Endothelial cell of umbilical vein (primary cell): ENCODE measurements around the gene MARCHF6. TPM values are rescaled to one million over a fixed set of nuclear protein-coding genes. Genes with fewer than 3 reads are reported as not detected.

ENCODE experiments used
- BruUV-seq: library from RNA; stranded (reverse); fragments of 400-500 nt; replicated peaks from 2 replicates; lab custom pipeline; 2021; lab: Mats Ljungman, UMichigan
- CTCF ChIA-PET: fragments of 300-600, 350-600 bp; sonication (Branson Sonifier 250); formaldehyde crosslinking; loops from one replicate; lab custom pipeline; 2021; ENCODE audit warnings: antibody characterized with exemption, inconsistent platforms; lab: Charles Lee
- POLR2A ChIA-PET: fragments of 300-600, 350-600 bp; sonication (Branson Sonifier 250); formaldehyde crosslinking; loops from one replicate; lab custom pipeline; 2021; ENCODE audit warnings: antibody characterized with exemption, inconsistent platforms; lab: Charles Lee
- DNase-seq: peaks from one replicate; pipeline ENCODE4 v3.0.0-alpha.2; 2011; ENCODE audit warnings: low read depth, low spot score
- FAIRE-seq: peaks from 2 replicates; lab custom pipeline; 2011; peaks lifted over from hg19 to GRCh38; lab: Jason Lieb, UNC
- H2AFZ ChIP-seq: 2 replicates; pipeline ENCODE4 v1.6.0; 2012; ENCODE audit warnings: low read depth, low read length, control low read depth, inconsistent platforms
- H3K27ac ChIP-seq: 2 replicates; pipeline ENCODE4 v1.5.1; 2011; ENCODE audit warnings: low read depth, mild to moderate bottlenecking, control low read depth, low read length, moderate library complexity; ENCODE audit not compliant: insufficient read depth
- H3K27me3 ChIP-seq, 2 experiments: 2 replicates each; pipeline versions ENCODE4 v1.6.0 to v1.6.1; 2011; ENCODE audit warnings: low read length in 2 of 2, mixed read lengths in 1 of 2; ENCODE audit not compliant: control insufficient read depth in 2 of 2, insufficient read depth in 2 of 2
- H3K36me3 ChIP-seq, 2 experiments: 2 replicates in 1 of 2; 3 replicates in 1 of 2; pipeline ENCODE4 v1.5.1; 2011; ENCODE audit warnings: low read length in 2 of 2, mild to moderate bottlenecking in 1 of 2, moderate library complexity in 1 of 2; ENCODE audit not compliant: control insufficient read depth in 2 of 2, insufficient read depth in 2 of 2; ENCODE audit errors: extremely low read depth in 1 of 2
- H3K4me1 ChIP-seq: 3 replicates; pipeline ENCODE4 v1.5.1; 2011; ENCODE audit warnings: mild to moderate bottlenecking, low read length; ENCODE audit not compliant: control insufficient read depth, insufficient read depth; ENCODE audit errors: extremely low read depth
- H3K4me2 ChIP-seq: 2 replicates; pipeline ENCODE4 v1.6.1; 2011; ENCODE audit warnings: low read length, control low read depth, mixed read lengths; ENCODE audit not compliant: insufficient read depth
- H3K4me3 ChIP-seq, 3 experiments: fragments of 200-600 bp in 1 of 3; sonication (generic), shearing (Covaris generic) in 1 of 3; replicated peaks in 1 of 3; 2 replicates each; pipeline ENCODE4 v1.5.1; 2011 to 2016; ENCODE audit warnings: control low read depth in 3 of 3, low read length in 3 of 3, mild to moderate bottlenecking in 2 of 3, inconsistent platforms in 1 of 3, low read depth in 1 of 3, moderate library complexity in 1 of 3; ENCODE audit not compliant: insufficient read depth in 1 of 3
- H3K79me2 ChIP-seq: 2 replicates; pipeline ENCODE4 v1.6.0; 2012; ENCODE audit warnings: low read length, inconsistent platforms; ENCODE audit not compliant: control insufficient read depth, insufficient read depth
- H3K9ac ChIP-seq: replicated peaks from 2 replicates; pipeline ENCODE3; 2011; ENCODE audit warnings: low read length, control low read depth; ENCODE audit not compliant: insufficient read depth; ENCODE audit errors: extremely low read depth
- H3K9me1 ChIP-seq: replicated peaks from 3 replicates; pipeline ENCODE4 v1.6.0; 2011; ENCODE audit warnings: mild to moderate bottlenecking, low read length; ENCODE audit not compliant: control insufficient read depth, insufficient read depth; ENCODE audit errors: extremely low read depth
- H3K9me3 ChIP-seq: replicated peaks from 2 replicates; pipeline ENCODE4 v1.5.1; 2012; ENCODE audit warnings: low read length, inconsistent platforms; ENCODE audit not compliant: control insufficient read depth, insufficient read depth
- H4K20me1 ChIP-seq: replicated peaks from 2 replicates; pipeline ENCODE3; 2011; ENCODE audit warnings: mild to moderate bottlenecking, low read length; ENCODE audit not compliant: control insufficient read depth, insufficient read depth; ENCODE audit errors: extremely low read depth
- CTCF ChIP-seq, 2 donors: IDR thresholded peaks; 1 replicate in 1 of 2; 2 replicates in 1 of 2; pipeline ENCODE4 v1.5.1; 2011; ENCODE audit warnings: low read length in 2 of 2, mild to moderate bottlenecking in 2 of 2, moderate library complexity in 2 of 2, control low read depth in 1 of 2, inconsistent platforms in 1 of 2, low read depth in 1 of 2; ENCODE audit not compliant: insufficient read depth in 1 of 2; ENCODE audit errors: extremely low read depth in 1 of 2
- EZH2 ChIP-seq: IDR thresholded peaks from 2 replicates; pipeline ENCODE4 v1.6.1; 2012; ENCODE audit warnings: borderline replicate concordance, low read depth, mild to moderate bottlenecking, moderate library complexity, low read length, inconsistent platforms; ENCODE audit not compliant: severe bottlenecking
- FOS ChIP-seq: IDR thresholded peaks from 2 replicates; pipeline ENCODE4 v1.6.1; 2011; ENCODE audit warnings: mild to moderate bottlenecking, low read length, moderate library complexity, borderline replicate concordance; ENCODE audit not compliant: insufficient read depth
- GATA2 ChIP-seq: IDR thresholded peaks from 2 replicates; pipeline ENCODE4 v1.7.0; 2011; ENCODE audit warnings: low read depth, mild to moderate bottlenecking, moderate library complexity, mixed read lengths, low read length; ENCODE audit not compliant: insufficient read length, insufficient read depth
- JUN ChIP-seq: IDR thresholded peaks from 2 replicates; pipeline ENCODE4 v1.6.1; 2011; ENCODE audit warnings: borderline replicate concordance, low read depth; ENCODE audit not compliant: insufficient read length, insufficient read depth
- MAX ChIP-seq: IDR thresholded peaks from 2 replicates; pipeline ENCODE4 v1.6.1; 2011; ENCODE audit not compliant: insufficient read depth, insufficient read length
- MYC ChIP-seq: IDR thresholded peaks from one replicate; pipeline ENCODE4 v1.6.1; 2011; ENCODE audit warnings: mild to moderate bottlenecking, low read depth, low read length
- POLR2A ChIP-seq: IDR thresholded peaks from 2 replicates; pipeline ENCODE4 v1.6.1; 2012; ENCODE audit warnings: low read depth, mild to moderate bottlenecking, control low read depth, low read length
- POLR2AphosphoS5 ChIP-seq: IDR thresholded peaks from 2 replicates; pipeline ENCODE4 v1.6.1; 2012; ENCODE audit warnings: low read depth, mild to moderate bottlenecking, control low read depth, low read length, moderate library complexity; ENCODE audit not compliant: insufficient read depth
- dilution Hi-C: fragments of 300-500 bp; cut with MboI; formaldehyde crosslinking; loops from one replicate; pipeline ENCODE4 v1.15.0; 2019; ENCODE audit warnings: low sequenced_read_pairs; ENCODE audit not compliant: extremely low pct_ligation_motif_present
- intact Hi-C: fragments of 100-400 bp; cut with micrococcal nuclease; formaldehyde crosslinking; loops from one replicate; pipeline ENCODE4 v1.10.0; 2022
- polyA plus RNA-seq, 4 experiments: library from polyadenylated mRNA; depleted of rRNA in 3 of 4; stranded (reverse) in 3 of 4; unstranded in 1 of 4; fragments of >200 nt; gene quantifications; 2 replicates each; pipeline versions ENCODE4 v1.2.1 to v1.2.3, GENCODE V29; 2011 to 2012; ENCODE audit warnings: missing spikeins in 1 of 4
- total RNA-seq: library from RNA; stranded (reverse); gene quantifications from 2 replicates; pipeline ENCODE4 v1.2.3, GENCODE V29; 2021

Gene MARCHF6
- total and polyA plus RNA-seq, 2 donors (not counting 3 experiments of a cell fraction or from before 2014, with no cell fraction given): 108 to 112 TPM

- no peak for DNase-seq
- Histone ChIP-seq H2AFZ (no peak overlapping the region), H3K27ac (no peak overlapping the region), H3K4me2 (no peak overlapping the region), H4K20me1 (no peaks in the 10 kb centered on the region), H3K79me2 (no peaks in the 10 kb centered on the region), H3K9me1 (no peaks in the 10 kb centered on the region), H3K4me1 (no peaks in the 10 kb centered on the region), H3K4me3 (no peak overlapping the region), H3K27me3 (peaks cover 0 to 3% of the 10 kb centered on the region in 2 experiments), H3K9ac (no peak overlapping the region), H3K36me3 (no peaks in the 10 kb centered on the region), H3K9me3 (no peaks in the 10 kb centered on the region)
- intact Hi-C loops (no loop called here), dilution Hi-C loops (no loop called here)
- no TSS peak for BruUV-seq
- TF ChIP-seq MYC (no peak), FOS (no peak), JUN (no peak), POLR2AphosphoS5 (no peak), EZH2 (no peak), CTCF (IDR thresholded peaks at IDR 0.05; ENCODE audit: extremely low read depth in 1 of 2, insufficient read depth in 1 of 2, low read depth in 1 of 2, low read length in 2 of 2) (no peak), POLR2A (no peak), MAX (no peak), GATA2 (no peak)
- no peak for FAIRE-seq
- ChIA-PET CTCF (no interaction called here), POLR2A (no interaction called here)
Measured at GRCh38 chr5:10337986-10338385, 15.5 kb upstream of the MARCHF6 start.
